OCI-LY1 (cell line): ENCODE data around the gene SLC30A4.

ENCODE experiments used
- H2AFZ ChIP-seq: fragments of 200-600 bp; sonication (generic), shearing (Covaris generic); 2 replicates; pipeline ENCODE4 v1.6.0; 2014; ENCODE audit warnings: antibody characterized with exemption, mild to moderate bottlenecking, low read length
- H3F3A ChIP-seq: fragments of 200-600 bp; sonication (generic), shearing (Covaris generic); 2 replicates; pipeline ENCODE4 v1.6.0; 2014; ENCODE audit warnings: mild to moderate bottlenecking, antibody characterized with exemption, low read length, moderate library complexity; ENCODE audit not compliant: insufficient read depth
- H3K27ac ChIP-seq: fragments of 200-600 bp; sonication (generic); 2 replicates; pipeline ENCODE4 v1.5.1; 2014; ENCODE audit warnings: low read length, mixed run types, mild to moderate bottlenecking, low read depth; ENCODE audit not compliant: poor library complexity, severe bottlenecking
- H3K27me3 ChIP-seq: fragments of 200-600 bp; sonication (generic); 2 replicates; pipeline ENCODE4 v1.6.0; 2014; ENCODE audit warnings: antibody characterized with exemption, mild to moderate bottlenecking, low read length, moderate library complexity; ENCODE audit not compliant: insufficient read depth
- H3K36me3 ChIP-seq: fragments of 200-600 bp; sonication (generic); 2 replicates; pipeline ENCODE4 v1.6.1; 2014; ENCODE audit warnings: mild to moderate bottlenecking, antibody characterized with exemption, low read length, moderate library complexity, mixed read lengths; ENCODE audit not compliant: insufficient read depth
- H3K4me1 ChIP-seq: fragments of 200-600 bp; sonication (generic); 2 replicates; pipeline ENCODE4 v1.5.1; 2014; ENCODE audit warnings: mild to moderate bottlenecking, low read length, moderate library complexity; ENCODE audit not compliant: insufficient read depth, severe bottlenecking
- H3K4me2 ChIP-seq: fragments of 200-600 bp; sonication (generic), shearing (Covaris generic); 2 replicates; pipeline ENCODE4 v1.6.1; 2014; ENCODE audit warnings: low read length
- H3K4me3 ChIP-seq: fragments of 200-600 bp; sonication (generic); 2 replicates; pipeline ENCODE4 v1.5.1; 2014; ENCODE audit warnings: low read length, low read depth, mild to moderate bottlenecking, mixed read lengths; ENCODE audit not compliant: poor library complexity, severe bottlenecking
- H3K79me2 ChIP-seq: fragments of 200-600 bp; shearing (Covaris generic); 2 replicates; pipeline ENCODE4 v1.6.1; 2016; ENCODE audit warnings: mixed run types, low read length, mixed read lengths; ENCODE audit not compliant: insufficient read depth
- H3K9ac ChIP-seq: fragments of 200-600 bp; sonication (generic), shearing (Covaris generic); 2 replicates; pipeline ENCODE4 v1.6.1; 2014; ENCODE audit warnings: mild to moderate bottlenecking, low read length, mixed read lengths
- H3K9me2 ChIP-seq: fragments of 200-600 bp; sonication (generic), shearing (Covaris generic); 2 replicates; pipeline ENCODE4 v1.6.1; 2014; ENCODE audit warnings: low read depth, mild to moderate bottlenecking, low read length, mixed read lengths
- H3K9me3 ChIP-seq: fragments of 200-600 bp; shearing (Covaris generic); 2 replicates; pipeline ENCODE4 v1.6.1; 2014; ENCODE audit warnings: low read length, mixed read lengths
- H4K20me1 ChIP-seq: fragments of 200-600 bp; sonication (generic), shearing (Covaris generic); 2 replicates; pipeline ENCODE4 v1.6.0; 2016; ENCODE audit warnings: mild to moderate bottlenecking, low read length; ENCODE audit not compliant: insufficient read depth
- CTCF ChIP-seq: fragments of 200-600 bp; sonication (generic), shearing (Covaris generic); IDR thresholded peaks from 2 replicates; pipeline ENCODE4 v1.5.1; 2017; ENCODE audit warnings: mild to moderate bottlenecking, antibody characterized with exemption, low read length, moderate library complexity, mixed read lengths
- EZH2 ChIP-seq: fragments of 200-600 bp; sonication (generic), shearing (Covaris generic); IDR thresholded peaks from 2 replicates; pipeline ENCODE4 v1.8.0; 2017; ENCODE audit warnings: borderline replicate concordance, mixed run types, mild to moderate bottlenecking, antibody characterized with exemption, low read length, moderate library complexity, mixed read lengths

SLC30A4 gene

GRCh38 chr15:45527086-45527485 is 4.5 kb upstream of the SLC30A4 start:
- H2AFZ ChIP-seq = no peak overlapping the region
- no peaks in the 10 kb centered on the region for H3K36me3 ChIP-seq
- H3K9me3 ChIP-seq = no peaks in the 10 kb centered on the region
- no peaks in the 10 kb centered on the region for H3K9me2 ChIP-seq
- H3K79me2 ChIP-seq = no peaks in the 10 kb centered on the region
- peaks cover 21% of the 10 kb centered on the region for H3K4me1 ChIP-seq
- no peaks in the 10 kb centered on the region for H3K27me3 ChIP-seq
- no peak overlapping the region for H3K27ac ChIP-seq
- H3K4me3 ChIP-seq = no peak overlapping the region
- no peak overlapping the region for H3K4me2 ChIP-seq
- H3K9ac ChIP-seq = no peak overlapping the region
- H3F3A ChIP-seq = no peaks in the 10 kb centered on the region
- no peak for TF ChIP-seq EZH2
- no peak for TF ChIP-seq CTCF
- H4K20me1 ChIP-seq = no peaks in the 10 kb centered on the region

GRCh38 chr15:45523166-45523460 is 558 bp upstream of the SLC30A4 start:
- Histone ChIP-seq H3K4me1 (peaks cover 31% of the 10 kb centered on the region), H3K79me2 (no peaks in the 10 kb centered on the region), H4K20me1 (no peaks in the 10 kb centered on the region), H3K27ac (no peak overlapping the region), H2AFZ (no peak overlapping the region), H3K9ac (peak overlapping the region; percentile 35; the same call in 1 of the 2 replicates), H3K4me3 (peak overlapping the region; percentile 66), H3K9me2 (no peaks in the 10 kb centered on the region), H3F3A (no peaks in the 10 kb centered on the region), H3K4me2 (peak overlapping the region; percentile 91), H3K27me3 (no peaks in the 10 kb centered on the region), H3K9me3 (no peaks in the 10 kb centered on the region), H3K36me3 (no peaks in the 10 kb centered on the region)
- TF ChIP-seq CTCF = no peak
- TF ChIP-seq EZH2 = no peak

GRCh38 chr15:45521596-45522327 is 793 bp downstream of the SLC30A4 start:
- Histone ChIP-seq H3K27ac (no peak overlapping the region), H3K79me2 (no peaks in the 10 kb centered on the region), H3K9ac (peak overlapping the region; percentile 45), H3K4me2 (peak overlapping the region; percentile 91), H3F3A (no peaks in the 10 kb centered on the region), H3K4me1 (peaks cover 24% of the 10 kb centered on the region), H3K9me2 (no peaks in the 10 kb centered on the region), H3K9me3 (no peaks in the 10 kb centered on the region), H3K36me3 (no peaks in the 10 kb centered on the region), H3K27me3 (no peaks in the 10 kb centered on the region), H3K4me3 (peak overlapping the region; percentile 66), H4K20me1 (no peaks in the 10 kb centered on the region), H2AFZ (0 out of 2 replicates have a peak overlapping the region, but pooled peaks have one; percentile 54)
- no peak for TF ChIP-seq CTCF
- TF ChIP-seq EZH2 = no peak
